Measurements from ENCODE around the gene RGS3. TPM values are rescaled to one million over a fixed set of nuclear protein-coding genes. Genes with fewer than 3 reads are reported as not detected.

Gene RGS3
- total RNA-seq, 1 experiment from 2014 or later, result 75.3 TPM

DNA sequence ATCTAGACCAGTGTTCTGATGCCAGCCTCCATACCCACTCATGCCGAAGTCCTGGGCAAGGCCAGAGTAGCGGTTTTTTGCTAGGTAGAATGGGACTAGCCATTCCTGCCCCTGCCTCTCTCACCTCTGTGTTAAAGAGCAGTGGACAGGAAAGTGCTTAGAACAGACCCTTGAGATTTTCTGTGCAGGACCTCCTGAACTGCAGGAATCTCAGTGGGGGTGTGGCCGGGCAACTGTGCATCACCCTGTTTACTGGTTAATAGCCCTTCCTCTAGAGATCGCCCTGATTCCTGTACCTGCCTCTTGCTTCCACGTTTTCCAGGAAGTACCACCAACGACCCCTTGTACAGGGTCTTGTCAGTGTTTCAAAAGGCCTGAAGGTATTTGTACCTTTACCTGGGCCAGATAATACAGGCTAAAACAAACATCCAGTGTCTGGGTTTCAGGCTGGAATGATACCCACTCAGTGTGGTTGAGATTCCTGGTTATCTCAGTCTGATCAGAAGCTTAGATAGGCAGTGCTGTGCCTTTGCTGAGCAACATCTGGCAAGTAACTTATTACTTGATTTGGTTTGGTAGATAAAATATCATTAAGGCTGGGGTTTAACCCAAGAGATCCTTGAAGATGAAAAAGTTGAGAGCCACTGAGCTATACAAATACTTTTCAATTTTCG, 65.9 kb downstream of the RGS3 start:
- no peak for DNase-seq (ENCODE audit: low spot score)

DNA sequence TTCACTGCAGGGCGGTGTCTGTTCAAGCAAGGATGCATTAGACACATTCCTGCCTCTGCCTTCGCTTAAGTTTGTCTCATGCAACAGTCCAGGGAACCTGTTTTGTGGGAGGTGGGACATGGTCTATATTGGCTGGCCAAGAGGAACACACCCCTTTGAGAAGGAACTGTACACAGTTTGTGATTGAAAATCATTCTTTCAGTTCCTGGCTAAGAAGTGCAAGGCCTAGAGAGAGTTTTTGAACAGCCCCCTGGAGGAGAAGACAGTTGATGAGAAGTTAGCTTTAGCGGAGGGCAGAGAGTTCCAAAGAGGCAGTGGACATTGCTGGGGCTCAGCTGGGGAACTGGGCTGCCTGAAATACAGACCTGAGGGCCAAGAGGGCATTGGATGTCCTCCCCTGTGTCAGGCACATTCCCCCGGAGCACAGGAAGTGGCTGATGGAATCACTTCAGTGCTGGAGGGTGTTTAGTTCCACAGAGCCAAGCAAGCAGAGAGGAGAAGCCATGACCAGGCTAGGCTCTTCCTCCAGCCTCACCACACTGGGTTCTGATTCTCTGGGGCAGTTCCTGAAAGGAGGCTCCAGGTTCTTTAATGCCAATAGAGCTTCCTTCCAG, 66.6 kb downstream of the RGS3 start:
- no peak for DNase-seq (ENCODE audit: low spot score)

DNA sequence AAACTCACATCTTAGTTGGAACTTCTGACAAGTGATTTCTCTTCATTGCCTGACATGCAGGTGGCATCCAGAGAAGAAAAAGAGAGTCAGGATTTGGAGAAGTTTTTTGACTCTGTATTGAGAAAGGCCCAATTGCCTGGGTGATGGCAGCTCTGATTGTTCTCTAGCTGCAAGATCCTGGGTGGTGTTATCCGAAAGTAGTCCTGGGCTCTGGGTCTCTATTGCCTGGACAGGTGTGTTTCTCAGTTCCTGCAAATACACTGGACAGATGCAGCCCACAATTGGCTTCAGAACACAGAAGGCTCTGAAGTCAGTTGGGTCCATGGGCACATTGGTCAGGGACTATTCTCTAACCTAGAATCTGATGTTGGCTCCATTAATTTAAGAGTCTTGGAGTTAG, 67.4 kb downstream of the RGS3 start:
- DNase-seq (ENCODE audit: low spot score), result no peak

DNA sequence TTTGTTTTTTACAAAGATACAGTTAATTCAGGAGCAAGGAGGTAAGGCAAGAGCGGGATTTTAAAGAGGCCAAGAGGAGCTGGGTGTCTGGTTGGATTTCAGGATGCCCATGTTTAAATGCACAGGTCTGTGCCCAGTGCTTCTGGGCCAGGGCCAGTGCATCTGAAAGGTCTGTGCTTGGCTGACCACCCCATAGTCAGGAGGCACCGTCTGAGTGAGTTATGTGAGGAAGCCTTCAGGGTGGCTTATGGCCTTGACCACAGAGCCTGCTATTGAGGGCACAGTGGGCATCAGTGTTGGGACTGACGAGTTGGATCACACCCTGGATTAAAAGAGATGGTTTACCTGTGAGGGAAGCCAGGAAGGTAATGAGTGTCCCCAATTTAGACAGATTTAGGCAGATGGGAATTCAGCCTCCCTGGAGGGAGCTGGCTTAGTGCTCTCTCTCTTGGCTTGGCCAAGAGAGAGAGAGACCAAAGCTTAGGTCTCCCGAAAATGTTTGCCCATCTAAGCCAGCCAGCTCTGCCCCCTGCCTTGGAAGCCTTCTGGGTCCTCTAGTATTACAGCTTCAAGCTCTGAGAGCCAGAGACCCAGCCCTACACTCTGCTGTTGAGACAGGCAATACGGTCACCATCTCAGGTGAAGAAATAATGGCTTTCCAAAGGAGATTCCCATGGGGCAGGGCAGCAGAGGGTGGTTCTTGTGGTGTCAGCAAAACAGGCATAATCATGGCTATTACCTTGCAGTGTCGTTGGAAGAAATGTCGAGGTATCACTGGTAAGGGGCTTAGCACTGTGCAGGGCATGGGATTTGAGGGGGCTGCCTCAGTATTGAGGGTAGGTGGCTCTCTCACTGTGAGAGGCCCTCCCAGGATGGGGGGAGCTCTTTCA, 68.6 kb downstream of the RGS3 start:
- no peak for DNase-seq (ENCODE audit: low spot score)

DNA sequence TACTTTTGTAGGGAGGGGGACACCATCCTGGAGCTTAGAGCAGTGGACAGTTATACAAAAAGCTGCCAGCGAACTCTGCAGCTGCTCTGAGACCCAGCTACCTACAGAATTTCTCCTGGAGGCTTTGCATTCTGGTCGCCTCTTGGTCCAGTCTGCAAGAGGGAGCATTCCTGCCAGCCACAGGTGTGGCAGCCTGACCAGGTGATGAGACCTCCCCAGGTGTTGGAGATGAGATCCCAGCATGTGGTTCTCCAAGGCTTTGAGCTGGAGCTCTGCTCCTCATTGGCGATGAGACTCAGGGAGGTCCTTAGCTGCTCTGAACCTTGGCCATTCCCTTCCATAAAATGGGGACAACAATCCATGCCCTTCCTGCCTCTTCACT, 69.3 kb downstream of the RGS3 start:
- DNase-seq (ENCODE audit: low spot score), result no peak

DNA sequence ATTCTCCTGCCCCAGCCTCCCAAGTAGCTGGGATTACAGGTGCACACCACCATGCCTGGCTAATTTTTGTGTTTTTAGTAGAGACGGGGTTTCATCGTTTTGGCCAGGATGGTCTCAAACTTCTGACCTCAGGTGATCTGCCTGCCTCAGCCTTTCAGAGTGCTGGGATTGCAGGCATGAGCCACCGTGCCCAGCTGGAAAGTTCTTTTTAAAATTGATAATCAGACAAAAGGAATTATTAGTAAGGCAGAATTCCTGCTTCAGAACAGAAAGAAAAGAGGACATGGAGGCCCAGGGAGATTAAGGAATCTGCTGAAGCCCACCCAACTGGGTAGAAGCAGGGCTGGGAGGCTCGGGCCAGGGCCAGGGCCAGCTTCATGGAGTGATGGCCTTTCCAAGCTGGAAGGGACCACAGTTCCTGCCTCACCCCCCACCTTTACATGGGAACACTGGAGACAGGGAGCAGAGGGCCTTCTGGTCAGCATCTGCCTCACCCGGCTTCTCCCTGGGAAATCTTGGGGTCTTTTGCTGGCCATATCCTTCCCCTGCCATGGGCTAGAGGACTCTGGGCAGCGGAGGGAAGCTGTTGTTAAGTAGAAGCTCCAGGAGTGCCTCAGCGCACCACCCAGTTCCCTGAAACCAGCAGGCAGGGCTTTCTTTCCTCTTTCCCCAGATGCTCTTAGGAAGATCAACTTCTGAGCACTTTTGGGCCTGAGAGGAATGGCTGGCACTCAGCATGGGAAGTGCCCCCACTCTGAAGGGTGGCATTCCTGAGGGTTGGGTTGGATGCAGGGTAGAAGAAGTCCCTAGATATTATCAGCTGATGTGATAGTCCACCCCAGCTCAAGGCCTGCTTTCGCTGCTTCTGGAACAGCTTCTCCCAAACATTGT, 70.1 kb downstream of the RGS3 start:
- DNase-seq (ENCODE audit: low spot score), result no peak

DNA sequence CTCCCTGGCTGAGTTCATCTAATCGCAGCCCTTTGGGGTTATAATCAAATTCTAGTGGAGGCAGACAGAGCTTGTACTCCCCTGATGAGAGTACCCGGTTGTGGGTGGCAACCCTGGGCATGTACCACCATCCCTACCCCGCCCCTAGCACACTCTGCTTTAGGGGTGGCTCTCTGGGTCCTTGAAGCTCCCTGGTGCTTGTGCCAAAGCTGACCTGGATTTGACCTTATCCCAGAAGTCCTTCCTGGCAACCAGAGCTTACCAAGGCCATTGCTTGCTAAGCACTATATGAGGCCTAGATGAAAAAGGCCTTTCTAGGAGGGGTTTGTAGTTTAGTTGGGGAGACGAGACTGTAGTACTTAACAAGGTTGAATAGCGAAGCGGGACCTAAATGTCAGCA, 72.2 kb downstream of the RGS3 start:
- no peak for DNase-seq (ENCODE audit: low spot score)

DNA sequence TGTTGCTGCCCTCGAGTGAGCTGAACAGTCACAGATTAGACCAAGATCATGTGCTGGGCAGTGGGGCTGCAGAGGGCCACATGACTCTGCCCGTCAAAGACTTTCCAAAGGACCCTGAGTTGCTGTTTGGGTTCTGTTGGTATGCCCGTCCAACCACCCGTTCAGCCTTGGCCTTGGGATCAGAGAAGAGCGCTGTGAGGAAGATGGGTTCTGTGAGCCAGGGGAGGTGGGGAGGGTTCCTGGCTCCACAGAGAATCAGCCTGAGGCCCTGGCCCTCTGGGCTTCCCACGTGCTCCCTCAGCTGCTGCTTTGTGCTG, 72.6 kb downstream of the RGS3 start:
- DNase-seq (ENCODE audit: low spot score), result no peak

DNA sequence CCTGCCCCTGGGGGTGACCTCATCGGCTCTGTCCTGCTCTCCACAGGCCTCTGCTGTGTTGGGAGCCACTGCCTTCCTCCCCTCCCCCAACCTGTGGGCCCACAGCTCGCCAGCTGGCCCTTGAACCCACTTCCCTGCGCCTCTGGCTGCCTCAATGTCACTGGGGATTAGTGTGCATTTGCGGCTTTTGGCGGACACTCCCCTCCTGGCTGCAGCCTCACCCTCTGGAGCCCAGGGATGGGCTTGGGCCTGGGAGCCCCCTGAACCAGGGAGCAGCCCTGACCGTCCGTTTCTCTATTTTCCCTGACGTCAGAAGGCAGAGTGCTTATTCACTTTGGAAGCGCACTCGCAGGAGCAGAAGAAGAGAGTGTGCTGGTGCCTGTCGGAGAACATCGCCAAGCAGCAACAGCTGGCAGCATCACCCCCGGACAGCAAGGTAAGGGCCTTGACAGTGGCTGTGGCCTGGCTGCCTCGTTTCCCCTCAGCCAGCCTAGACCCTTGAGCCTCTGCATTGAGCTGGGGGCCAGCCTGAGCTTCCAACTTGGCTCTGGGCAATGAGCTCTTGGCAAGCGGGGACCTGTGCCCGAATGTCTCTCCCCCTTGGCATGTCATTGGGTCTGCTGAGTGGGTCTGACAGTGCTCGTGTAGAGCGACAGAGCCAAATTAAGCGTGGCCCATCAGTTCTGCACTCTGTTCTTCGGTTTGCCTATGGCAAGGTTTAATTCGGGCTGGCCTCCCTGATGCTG, 73.1 kb downstream of the RGS3 start:
- DNase-seq (ENCODE audit: low spot score), result no peak

DNA sequence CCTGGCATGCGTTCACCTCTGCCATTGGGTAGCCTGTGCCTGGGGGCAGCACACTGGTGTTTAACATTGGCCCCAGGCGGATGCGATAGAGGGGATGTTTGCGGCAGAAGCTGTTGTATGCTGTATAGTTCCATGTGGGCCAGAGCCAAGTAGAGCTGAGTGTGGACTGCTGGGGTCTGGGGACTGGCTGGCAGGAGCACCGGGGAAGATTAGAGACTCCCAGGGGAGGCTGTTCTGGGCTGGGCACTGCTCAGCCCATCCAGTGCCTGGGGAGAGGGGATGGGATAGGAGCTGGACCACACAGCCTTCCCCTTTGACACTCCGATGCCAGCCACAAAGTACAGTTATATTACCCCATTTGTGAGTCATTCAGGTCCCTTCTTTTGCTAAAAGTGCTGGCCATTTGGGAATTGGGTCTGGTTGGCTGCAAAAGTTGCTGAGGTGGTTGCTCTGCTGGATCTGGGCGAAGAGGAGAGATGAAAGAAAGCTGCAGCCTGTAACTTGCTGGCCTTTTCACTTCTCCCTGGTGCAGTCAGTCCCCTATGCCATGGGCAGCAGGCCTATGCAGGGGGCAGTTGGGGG, 73.8 kb downstream of the RGS3 start:
- no peak for DNase-seq (ENCODE audit: low spot score)

DNA sequence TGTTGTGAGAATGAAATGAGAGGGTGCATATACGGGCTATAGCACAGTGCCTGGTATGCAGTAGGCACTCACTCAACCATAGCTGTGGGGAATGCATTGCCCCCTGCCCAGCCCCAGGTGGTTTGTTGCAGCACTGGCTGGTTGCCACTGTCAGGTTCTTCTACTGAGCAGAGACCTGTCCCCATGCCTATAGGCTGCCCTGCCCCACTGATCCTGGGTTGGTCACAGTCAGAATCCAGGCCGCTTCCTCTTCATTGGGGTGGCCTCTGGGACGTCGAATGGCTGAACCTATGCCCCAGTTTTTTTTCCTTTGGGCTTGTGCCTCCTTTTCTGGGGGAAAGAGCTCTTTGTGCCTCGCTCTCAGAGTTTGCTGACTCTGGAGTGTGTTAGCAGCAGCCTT, 74.6 kb downstream of the RGS3 start:
- no peak for DNase-seq (ENCODE audit: low spot score)

DNA sequence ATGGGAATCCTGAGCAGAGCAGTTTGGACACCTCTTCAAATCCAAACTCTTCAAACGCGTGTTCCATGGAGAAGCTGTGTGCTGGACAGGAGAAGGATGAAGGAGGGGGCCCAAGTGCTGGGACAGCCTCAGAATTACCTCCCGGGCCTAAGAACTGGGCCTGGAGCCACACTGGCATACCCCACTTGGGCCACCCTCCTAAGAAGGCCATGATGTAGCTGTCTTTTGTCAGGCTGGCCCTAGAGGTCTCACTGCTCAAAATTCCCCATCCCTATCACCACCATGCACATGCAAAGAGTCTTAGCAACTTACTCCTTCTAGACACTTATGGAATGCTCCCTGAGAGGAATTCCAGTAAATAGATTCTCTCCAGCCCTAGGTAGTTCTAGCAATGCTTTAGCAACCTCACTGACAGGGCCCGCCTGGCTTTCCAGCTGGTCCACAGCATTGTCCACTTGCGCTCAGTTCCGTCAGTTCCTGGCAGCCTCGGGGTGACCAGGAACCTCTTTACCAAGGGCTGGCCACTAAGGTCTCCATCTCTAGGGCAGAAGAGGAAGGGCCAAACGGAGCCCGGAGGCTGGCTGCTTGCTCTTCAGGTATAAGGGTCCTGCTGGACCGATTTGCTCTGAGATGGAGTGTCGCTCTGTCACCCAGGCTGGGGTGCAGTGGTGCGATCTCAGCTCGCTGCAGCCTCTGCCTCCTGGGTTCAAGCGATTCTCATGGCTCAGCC, 75.3 kb downstream of the RGS3 start:
- no peak for DNase-seq (ENCODE audit: low spot score)

DNA sequence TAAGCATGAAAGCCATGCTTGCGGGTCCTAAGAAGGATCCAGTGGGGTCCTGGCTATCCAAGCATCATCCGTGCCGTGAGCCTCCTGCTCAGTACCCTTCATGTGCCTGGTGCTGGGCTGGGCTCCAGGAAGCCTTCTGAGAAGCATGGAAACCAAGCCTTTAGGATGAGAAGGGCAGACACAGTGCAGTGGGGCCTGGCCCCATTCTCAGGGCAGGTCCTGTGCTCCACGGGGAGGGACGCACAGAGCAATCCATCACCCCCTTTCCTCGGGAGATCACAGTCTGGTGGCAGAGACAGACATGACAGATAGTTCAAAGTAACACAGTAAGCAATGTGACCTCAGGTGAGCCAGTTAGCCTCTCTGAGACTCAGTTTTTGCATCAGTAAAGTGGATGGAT, 76.9 kb downstream of the RGS3 start:
- no peak for DNase-seq (ENCODE audit: low spot score)

DNA sequence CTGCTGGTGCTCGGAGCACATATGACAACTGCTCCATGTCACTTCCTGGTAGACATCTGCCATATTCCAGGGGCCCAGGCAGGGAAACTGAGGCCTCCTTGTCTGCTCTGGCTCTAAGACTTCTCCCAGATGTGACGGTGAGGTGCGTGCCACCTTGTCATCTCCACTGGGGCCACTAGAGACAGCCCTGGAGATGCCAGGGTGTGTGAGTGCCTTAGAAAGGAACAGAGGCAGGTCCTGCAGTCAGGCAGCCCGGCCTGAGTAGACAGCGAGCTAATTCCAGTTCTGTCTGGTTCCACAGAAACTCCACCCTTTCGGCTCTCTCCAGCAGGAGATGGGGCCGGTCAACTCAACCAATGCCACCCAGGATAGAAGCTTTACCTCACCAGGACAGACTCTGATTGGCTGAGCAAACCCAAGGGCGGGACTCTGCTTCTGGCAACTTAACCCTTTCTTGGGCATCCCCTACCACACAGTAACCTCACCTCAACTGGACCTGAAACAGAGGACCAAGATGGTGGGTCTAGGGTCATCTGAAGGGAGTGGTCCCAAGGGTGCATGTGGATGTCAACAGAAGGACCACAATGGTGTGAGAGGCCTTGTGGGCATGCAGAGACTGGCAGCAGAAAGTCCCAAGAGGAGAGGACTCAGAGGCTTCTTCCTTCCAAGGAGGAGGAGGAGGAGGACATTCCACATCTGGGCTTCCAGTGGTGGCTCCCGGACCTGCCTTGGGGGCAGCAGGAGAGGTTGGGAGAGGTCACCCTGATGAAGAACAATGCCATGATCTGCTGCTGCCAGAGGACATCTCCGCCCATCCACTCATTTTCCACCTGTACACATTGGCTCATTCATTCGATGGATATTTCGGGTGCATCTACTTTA, 77.7 kb downstream of the RGS3 start:
- peak; percentile 84 for DNase-seq (ENCODE audit: low spot score)

DNA sequence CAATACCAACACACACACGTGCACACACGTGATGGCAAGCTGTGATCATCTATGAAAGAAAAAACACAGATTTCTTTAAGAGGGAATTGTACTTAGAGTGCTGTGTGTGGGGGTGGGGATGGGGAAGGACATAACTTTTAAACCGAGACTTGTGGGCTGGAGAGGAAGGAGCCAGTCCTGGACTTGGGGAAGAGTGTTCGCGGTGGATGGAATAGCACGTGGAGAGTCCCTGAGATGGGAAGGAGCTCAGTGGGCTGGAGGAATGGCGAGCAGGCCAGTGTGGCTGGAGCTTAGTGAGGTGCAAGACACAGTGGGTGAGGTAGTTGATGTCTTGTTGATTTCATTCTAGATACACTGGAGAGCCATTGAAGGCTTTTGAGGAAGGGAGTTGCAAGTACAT, 78.5 kb downstream of the RGS3 start:
- no peak for DNase-seq (ENCODE audit: low spot score)

DNA sequence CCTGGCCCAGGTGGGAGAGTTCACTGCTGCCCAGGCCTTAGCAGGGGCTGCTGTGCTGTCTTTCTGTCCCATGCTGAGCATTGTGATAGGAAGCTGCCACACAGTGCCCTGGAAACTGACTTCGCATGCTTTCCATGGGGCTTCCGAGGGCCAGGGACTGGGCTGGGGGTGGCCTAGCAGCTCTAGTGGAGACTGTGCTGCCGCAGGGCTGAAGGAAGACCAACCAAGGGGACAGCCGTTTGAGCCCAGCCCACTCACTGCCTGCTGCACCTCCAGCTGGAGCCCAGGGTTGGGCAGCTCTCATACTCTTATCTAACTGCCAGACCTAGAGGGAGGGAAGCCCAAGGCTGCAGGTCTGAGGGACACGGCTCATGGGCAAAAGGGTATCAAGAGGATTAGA, 79.2 kb downstream of the RGS3 start:
- DNase-seq (ENCODE audit: low spot score), result no peak

DNA sequence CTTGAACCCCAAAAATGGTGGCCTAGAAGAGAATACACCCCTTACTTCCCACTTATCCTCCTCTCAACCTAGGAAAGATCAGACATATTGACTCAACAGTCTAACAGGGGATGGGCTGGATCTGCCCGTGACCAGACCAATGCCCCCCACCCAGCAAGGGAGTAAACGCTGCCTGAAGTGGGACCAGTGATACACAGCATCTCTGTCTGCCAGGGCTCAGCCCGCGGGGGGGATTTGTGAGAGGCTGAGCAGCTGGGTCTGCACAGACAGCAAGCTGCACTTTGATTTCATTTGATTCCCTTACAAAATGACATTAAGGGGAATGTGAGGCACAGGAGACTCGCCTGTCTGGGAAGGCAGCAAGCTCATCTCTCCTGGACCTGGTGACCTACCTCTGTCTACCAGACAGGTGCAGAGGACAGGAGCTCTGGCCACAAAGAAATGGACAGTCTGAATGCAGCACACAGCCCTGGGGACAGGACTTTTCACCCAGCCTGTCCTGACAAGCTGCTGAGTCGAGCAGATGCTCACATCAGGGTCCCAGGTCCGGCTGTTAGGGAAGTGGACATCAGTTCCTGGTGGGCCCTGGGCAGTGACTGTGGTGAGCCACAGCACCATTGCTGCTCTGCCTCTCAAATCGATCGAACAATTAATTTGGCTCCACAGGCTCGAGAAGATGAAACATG, 79.9 kb downstream of the RGS3 start:
- DNase-seq (ENCODE audit: low spot score), result no peak

DNA sequence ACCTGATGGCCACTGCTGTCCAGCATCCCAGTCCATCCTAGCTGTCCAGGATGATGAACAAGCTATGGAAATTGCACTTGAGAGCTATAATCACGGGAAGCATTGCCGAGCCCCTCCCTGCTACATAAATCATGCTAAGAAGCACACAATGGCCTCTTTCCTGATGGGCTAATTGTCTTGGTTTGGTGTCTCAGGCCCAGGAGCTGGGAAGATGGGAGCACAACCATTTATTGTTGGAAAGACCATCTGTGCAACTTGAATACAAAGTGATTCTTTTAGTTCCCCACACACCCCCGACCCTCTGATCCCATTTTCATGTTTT, 80.4 kb downstream of the RGS3 start:
- peak; percentile 13 for DNase-seq (ENCODE audit: low spot score)

DNA sequence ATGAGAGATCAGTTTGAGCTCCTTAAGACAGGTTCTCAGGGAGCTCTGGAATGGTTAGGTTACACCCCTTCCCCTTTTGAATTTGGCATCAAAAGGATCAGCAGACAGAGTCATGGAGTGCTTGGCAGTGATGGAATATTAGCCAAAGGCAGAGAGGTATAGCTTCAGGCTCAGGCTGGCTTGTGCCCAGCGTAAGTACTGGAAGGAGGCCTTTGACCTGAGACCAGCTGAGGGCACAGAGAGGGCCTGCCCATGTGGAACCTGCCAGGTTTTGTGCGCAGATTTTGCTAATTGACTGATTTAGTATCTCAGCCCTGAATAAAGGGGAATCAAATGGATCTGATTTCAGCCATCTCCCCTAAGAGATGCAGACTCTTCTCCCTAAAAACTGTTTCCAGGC, 81.5 kb downstream of the RGS3 start:
- DNase-seq (ENCODE audit: low spot score), result no peak
